Body of pancreas (tissue), 4 donors: ENCODE measurements around the gene CYB5B.

ENCODE experiments used
- POLR2A ChIP-seq, 3 donors: fragments of 450-650 bp; IDR thresholded peaks; one replicate each; pipeline ENCODE4 v1.6.1; 2016; ENCODE audit warnings: antibody characterized with exemption in 3 of 3, mild to moderate bottlenecking in 2 of 3
- TF ChIP-seq, protein P1 (sequence below), 7 experiments: fragments of 450-650 bp in 4 of 7; fragments of 200-600 bp in 3 of 7; sonication (generic) in 3 of 7; IDR thresholded peaks; one replicate each; pipeline ENCODE4 v1.5.1; 2016 to 2019; ENCODE audit warnings: antibody characterized with exemption in 7 of 7

DNA sequence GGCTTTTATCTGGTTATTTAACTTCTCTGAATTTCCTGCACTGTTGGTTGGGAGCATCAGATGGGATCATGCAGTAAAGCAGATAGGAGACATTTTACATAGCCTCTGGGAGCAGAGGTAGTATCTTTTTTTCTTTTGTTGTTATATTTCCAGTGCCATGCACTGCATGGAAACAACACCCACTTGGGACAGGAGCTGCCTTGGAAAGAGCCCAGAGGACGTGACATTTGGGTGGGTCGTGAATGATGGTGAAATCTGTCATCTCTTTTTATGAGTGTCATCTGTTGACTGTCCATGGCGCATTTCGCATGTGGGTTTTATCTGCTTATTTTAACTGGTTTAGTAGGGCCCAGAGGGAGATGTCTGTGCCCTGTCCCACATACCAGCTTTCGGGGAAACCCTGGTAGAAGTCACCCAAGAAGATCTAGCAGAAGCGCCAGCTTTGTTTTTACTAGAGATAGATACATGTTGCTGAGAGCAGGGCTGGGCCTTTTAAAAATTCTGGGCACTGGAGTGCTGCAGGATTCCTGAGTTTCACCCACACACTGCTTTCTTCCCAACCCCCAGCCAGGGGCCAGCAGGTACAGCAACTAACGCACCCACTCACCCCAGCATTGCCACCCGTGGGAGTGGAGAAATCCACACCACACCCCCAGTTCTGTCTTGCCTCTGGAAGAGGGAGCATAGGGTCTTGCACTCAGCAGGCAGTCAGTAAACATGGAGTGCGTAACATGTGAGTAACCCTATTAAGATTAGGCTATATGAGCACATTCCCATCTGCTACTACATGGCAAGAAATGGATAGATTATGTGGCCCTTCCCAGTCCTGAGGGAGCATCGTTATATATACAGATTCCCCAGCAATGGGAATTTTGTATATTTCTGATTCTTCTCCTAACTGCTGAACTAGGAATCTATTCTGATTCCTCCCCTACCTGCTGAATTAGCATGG is 30.2 kb upstream of the CYB5B start:
- TF ChIP-seq POLR2A (IDR thresholded peaks at IDR 0.05), result no peak
- TF ChIP-seq, protein P1, sequence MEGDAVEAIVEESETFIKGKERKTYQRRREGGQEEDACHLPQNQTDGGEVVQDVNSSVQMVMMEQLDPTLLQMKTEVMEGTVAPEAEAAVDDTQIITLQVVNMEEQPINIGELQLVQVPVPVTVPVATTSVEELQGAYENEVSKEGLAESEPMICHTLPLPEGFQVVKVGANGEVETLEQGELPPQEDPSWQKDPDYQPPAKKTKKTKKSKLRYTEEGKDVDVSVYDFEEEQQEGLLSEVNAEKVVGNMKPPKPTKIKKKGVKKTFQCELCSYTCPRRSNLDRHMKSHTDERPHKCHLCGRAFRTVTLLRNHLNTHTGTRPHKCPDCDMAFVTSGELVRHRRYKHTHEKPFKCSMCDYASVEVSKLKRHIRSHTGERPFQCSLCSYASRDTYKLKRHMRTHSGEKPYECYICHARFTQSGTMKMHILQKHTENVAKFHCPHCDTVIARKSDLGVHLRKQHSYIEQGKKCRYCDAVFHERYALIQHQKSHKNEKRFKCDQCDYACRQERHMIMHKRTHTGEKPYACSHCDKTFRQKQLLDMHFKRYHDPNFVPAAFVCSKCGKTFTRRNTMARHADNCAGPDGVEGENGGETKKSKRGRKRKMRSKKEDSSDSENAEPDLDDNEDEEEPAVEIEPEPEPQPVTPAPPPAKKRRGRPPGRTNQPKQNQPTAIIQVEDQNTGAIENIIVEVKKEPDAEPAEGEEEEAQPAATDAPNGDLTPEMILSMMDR (IDR thresholded peaks at IDR 0.05), result no peak
